CD4-positive, alpha-beta T cell treated with Interleukin-15 for 1 hour (primary cell): ENCODE data around the gene CYP20A1.
"Not testable (repeated sequence)": the region's sequence is repeated elsewhere in the genome, so short reads cannot be mapped to it uniquely, and the experiment has no call there.

Experiments used
- DNase-seq: peaks from one replicate; pipeline ENCODE4 v3.0.0-alpha.2; 2020

CYP20A1 gene, protein sequence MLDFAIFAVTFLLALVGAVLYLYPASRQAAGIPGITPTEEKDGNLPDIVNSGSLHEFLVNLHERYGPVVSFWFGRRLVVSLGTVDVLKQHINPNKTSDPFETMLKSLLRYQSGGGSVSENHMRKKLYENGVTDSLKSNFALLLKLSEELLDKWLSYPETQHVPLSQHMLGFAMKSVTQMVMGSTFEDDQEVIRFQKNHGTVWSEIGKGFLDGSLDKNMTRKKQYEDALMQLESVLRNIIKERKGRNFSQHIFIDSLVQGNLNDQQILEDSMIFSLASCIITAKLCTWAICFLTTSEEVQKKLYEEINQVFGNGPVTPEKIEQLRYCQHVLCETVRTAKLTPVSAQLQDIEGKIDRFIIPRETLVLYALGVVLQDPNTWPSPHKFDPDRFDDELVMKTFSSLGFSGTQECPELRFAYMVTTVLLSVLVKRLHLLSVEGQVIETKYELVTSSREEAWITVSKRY

GRCh38 chr2:203238704-203239526, at the start of gene CYP20A1:
TSS of gene CYP20A1 (plus strand) at chr2:203239018. CDS start at chr2:203239063, 45 bp downstream.
- DNase-seq = peak; percentile 95

GRCh38 chr2:203190547-203190946, 48.3 kb upstream of the CYP20A1 start:
- not testable (repeated sequence) for DNase-seq

DNA sequence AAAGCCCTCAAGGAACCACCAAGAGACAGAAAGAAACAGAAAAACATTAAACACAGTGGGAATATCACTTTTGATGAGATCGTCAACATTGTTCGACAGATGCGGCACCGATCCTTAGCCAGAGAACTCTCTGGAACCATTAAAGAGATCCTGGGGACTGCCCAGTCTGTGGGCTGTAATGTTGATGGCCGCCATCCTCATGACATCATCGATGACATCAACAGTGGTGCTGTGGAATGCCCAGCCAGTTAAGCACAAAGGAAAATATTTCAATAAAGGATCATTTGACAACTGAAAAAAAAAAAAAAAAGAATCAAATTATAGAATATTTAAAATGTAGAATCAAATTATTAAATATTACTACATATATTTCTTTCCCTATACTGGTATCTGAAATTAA, 47.8 kb upstream of the CYP20A1 start:
- not testable (repeated sequence) for DNase-seq

- DNase-seq = no peak
Observed at GRCh38 chr2:203191961-203192360, 46.9 kb upstream of the CYP20A1 start.

DNA sequence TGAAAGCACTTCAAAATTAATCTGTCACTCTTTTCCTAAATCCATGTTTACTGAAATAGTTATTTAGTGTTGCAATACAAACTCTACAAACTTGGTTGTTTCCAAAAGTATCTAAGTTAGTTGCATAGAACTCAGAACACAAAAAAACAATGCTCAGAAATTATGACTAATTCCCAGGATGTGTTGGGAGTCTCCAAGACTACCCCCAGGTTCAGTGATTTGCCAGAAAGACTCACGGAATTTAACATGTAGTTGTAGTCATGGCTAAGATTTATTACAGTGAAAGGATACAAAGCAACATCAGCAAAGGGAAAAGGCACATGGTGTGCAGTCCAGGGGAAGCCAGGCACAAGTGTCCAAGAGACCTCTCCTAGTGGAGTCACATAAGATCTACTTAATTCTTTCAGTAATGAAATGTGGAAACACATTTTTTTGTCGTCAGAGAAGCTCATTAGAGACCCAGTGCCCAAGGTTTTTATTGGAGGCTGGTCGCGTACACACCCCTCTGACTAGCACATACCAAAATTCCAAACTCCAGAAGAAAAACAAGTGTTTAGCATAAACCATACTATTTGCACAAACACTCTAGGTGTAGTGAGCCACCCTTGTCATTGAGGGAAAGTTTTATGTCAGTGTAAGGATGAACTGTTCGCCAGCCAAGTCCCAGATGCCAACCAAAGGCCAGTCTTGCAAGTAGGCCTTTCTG, 43.3 kb upstream of the CYP20A1 start:
- no peak for DNase-seq

DNA sequence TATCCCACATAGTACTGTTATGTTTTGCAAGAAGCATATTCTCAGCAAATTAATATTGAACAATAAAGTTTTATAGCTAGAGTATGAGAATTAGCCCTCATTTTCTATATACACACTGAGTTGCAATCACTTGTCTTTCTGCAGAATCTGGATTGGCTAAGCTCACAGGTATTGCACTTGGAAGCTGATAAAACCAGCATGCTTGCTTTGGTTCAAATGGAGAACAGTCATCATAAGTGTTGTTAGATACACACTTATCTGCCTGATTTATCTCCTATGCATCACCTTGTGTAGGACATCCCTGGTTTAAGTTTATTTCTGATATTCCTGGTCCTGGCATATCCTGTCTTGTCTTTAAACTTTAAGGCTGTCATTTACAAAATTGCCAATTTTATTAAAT, 38.0 kb upstream of the CYP20A1 start:
- DNase-seq = no peak

DNA sequence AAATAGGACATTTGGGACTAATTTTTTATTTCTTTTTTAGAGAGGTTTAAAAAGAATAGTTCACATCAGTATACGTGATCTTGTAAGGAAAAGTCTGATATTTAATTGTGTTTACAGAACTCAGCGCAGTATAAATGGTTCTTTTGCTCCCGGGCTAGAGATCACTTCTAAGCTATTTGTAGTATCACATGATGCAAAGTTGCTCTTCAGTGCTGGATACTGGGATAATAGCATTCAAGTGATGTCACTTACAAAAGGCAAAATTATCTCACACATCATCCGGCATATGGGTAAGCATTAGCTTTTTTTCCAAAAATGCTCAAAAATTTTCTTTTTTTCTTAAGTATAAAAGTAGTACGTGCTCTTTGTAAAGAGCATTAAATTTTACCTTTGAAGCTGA, 37.4 kb upstream of the CYP20A1 start:
- DNase-seq = no peak

GRCh38 chr2:203209538-203209937, 29.3 kb upstream of the CYP20A1 start:
- no peak for DNase-seq

DNA sequence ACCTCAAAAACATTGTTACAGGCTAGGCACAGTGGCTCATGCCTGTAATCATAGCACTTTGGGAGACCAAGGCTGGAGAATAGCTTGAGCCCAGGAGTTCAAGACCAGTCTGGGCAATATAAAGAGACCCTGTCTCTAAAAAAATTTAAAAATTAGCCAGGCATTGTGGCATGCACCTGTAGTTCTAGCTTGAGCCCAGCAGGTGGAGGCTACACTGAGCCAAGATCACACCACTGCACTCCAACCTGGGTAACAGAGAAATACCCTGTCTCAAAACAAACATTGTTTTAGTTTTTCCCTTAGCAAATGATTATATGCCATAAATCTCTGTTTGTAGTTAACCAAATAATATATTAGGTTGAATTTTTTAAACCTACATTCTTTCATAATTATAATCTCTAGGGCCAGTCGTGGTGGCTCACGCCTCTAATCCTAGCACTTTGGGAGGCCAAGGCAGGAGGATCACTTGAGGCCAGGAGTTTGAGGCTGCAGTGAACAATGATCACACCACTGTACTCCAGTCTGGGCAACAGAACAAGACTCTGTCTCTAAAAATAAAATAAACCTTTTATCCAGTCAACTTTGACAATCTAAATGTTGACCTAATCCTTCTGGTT, 13.3 kb upstream of the CYP20A1 start:
- DNase-seq = peak; percentile 27

DNA sequence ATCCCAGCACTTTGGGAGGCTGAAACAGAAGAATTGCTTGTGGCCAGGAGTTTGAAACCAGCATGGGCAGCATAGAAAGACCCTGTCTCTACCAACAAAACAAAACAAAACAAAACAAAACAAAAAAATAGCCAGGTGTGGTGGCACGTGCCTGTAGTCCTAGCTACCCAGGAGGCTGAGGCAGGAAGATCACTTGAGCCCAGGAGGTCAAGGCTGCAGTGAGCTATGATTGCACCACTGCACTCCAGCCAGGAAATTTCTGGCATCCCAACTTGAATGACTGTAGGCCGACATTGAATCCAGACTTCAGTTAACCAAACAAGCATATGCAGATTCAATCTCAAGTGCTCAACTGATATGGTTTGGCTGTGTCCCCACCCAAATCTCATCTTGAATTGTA, 9.1 kb upstream of the CYP20A1 start:
- not testable (repeated sequence) for DNase-seq

- DNase-seq = no peak
Observed at GRCh38 chr2:203237346-203238238, 1.2 kb upstream of the CYP20A1 start.

- DNase-seq = no peak
Observed at GRCh38 chr2:203238292-203238703, 520 bp upstream of the CYP20A1 start.

- DNase-seq = no peak
Observed at GRCh38 chr2:203240491-203240890, 1.7 kb downstream of the CYP20A1 start.

DNA sequence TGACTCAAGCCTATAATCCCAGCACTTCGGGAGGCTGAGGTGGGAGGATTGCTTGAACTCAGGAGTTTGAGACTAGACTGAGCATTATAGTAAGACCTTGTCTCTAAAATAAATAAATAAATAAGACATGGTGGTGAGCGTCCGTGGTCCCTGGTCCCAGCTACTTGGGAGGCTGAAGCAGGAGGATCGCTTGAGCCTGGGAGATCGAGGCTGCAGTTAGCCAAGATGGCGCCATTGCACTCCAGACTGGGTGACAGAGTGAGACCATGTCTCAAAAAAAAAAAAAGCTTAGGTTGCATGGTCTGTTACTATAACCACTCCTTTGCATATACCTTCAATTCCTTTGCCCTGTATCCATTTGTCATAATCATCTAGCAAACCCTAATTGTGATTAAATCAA, 3.7 kb downstream of the CYP20A1 start:
- no peak for DNase-seq

DNA sequence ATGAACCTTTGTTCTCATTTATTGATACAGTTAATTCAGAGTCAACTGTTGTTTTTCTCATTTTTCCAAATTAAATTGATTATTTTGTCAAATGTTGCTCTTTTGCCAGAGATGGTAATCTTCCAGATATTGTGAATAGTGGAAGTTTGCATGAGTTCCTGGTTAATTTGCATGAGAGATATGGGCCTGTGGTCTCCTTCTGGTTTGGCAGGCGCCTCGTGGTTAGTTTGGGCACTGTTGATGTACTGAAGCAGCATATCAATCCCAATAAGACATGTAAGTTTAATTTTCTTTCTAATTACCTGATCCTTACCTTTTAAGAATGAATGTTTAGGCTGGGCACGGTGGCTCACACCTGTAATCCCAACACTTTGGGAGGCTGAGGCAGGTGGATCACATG, 7.8 kb downstream of the CYP20A1 start:
- no peak for DNase-seq

DNA sequence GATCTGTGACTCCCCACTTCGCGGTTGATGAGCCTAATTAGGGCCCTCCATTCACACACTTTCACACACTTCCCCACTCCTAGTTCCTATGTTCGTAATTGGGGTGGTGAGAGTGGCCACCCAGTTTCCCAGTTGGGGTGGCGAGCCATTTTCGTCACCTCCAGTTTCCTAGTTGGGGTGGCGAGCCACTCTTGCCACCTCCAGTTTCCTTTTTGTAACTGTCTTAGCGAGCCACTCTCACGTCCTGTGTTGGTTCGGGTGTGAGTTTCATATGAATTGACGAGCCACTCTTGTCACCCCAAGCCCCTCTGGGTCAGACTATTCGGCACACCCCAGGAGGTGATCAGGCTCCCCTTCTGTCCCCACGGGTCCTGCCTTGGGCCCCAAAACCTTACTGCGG, 14.0 kb downstream of the CYP20A1 start:
- no peak for DNase-seq

- DNase-seq = not testable (repeated sequence)
Observed at GRCh38 chr2:203253422-203254095, 14.7 kb downstream of the CYP20A1 start.

- no peak for DNase-seq
Observed at GRCh38 chr2:203261326-203262159, 22.7 kb downstream of the CYP20A1 start.

GRCh38 chr2:203279288-203279687, 40.5 kb downstream of the CYP20A1 start:
- no peak for DNase-seq

GRCh38 chr2:203280428-203281064, 41.7 kb downstream of the CYP20A1 start:
- no peak for DNase-seq
